DND-41 (cell line): ENCODE results near the gene NCAPH2.
A peak's percentile ranks its signal among the peaks of the same experiment; 100 is the strongest.

Source experiments
- ATAC-seq: fragments of 200-7000 bp; cut with Tn5 transposase; 3 replicates; pipeline ENCODE4 v1.9.1; 2021; ENCODE audit warnings: low read depth; ENCODE audit not compliant: insufficient read depth
- DNase-seq: peaks from one replicate; pipeline ENCODE4 v3.0.0-alpha.2; 2020
- H2AFZ ChIP-seq: 2 replicates; pipeline ENCODE4 v1.6.0; 2012; ENCODE audit warnings: low read depth, low read length
- H3K27ac ChIP-seq: 2 replicates; pipeline ENCODE4 v1.5.1; 2012; ENCODE audit warnings: low read length, inconsistent platforms
- H3K27me3 ChIP-seq: fragments of 200-600 bp; sonication (generic); 2 replicates; pipeline ENCODE4 v1.6.0; 2012; ENCODE audit warnings: low read length, mild to moderate bottlenecking, inconsistent platforms; ENCODE audit not compliant: insufficient read depth, poor library complexity
- H3K36me3 ChIP-seq: 2 replicates; pipeline ENCODE4 v1.5.1; 2012; ENCODE audit warnings: low read length, inconsistent platforms; ENCODE audit not compliant: insufficient read depth
- H3K4me1 ChIP-seq: 2 replicates; pipeline ENCODE4 v1.5.1; 2012; ENCODE audit warnings: mild to moderate bottlenecking, low read length; ENCODE audit not compliant: insufficient read depth
- H3K4me2 ChIP-seq: 2 replicates; pipeline ENCODE4 v1.6.0; 2012; ENCODE audit warnings: mild to moderate bottlenecking, moderate library complexity, low read length, inconsistent platforms; ENCODE audit not compliant: insufficient read depth
- H3K4me3 ChIP-seq, 2 experiments: fragments of 200-600 bp in 1 of 2; shearing (Covaris generic) in 1 of 2; 2 replicates each; pipeline ENCODE4 v1.5.1; 2012 to 2016; ENCODE audit warnings: inconsistent platforms in 2 of 2, low read length in 2 of 2, mild to moderate bottlenecking in 2 of 2, low read depth in 1 of 2, moderate library complexity in 1 of 2
- H3K79me2 ChIP-seq: 2 replicates; pipeline ENCODE4 v1.6.0; 2012; ENCODE audit warnings: low read length, inconsistent platforms; ENCODE audit not compliant: insufficient read depth
- H3K9ac ChIP-seq: 2 replicates; pipeline ENCODE4 v1.6.0; 2012; ENCODE audit warnings: low read depth, mild to moderate bottlenecking, inconsistent platforms, low read length, moderate library complexity
- H3K9me3 ChIP-seq: 2 replicates; pipeline ENCODE4 v1.5.1; 2012; ENCODE audit warnings: low read length, moderate library complexity, mild to moderate bottlenecking, inconsistent platforms; ENCODE audit not compliant: insufficient read depth, severe bottlenecking
- H4K20me1 ChIP-seq: 2 replicates; pipeline ENCODE4 v1.6.0; 2012; ENCODE audit warnings: low read length; ENCODE audit not compliant: insufficient read depth
- CTCF ChIP-seq: IDR thresholded peaks from 2 replicates; pipeline ENCODE4 v1.5.1; 2012; ENCODE audit warnings: borderline replicate concordance, low read length, moderate library complexity, mild to moderate bottlenecking; ENCODE audit not compliant: poor library complexity, severe bottlenecking; ENCODE audit errors: extremely low read depth
- EZH2 ChIP-seq: IDR thresholded peaks from 3 replicates; pipeline ENCODE4 v1.6.1; 2012; ENCODE audit warnings: borderline replicate concordance, low read depth, mild to moderate bottlenecking, moderate library complexity, low read length, inconsistent platforms; ENCODE audit not compliant: severe bottlenecking

Gene NCAPH2

GRCh38 chr22:50469377-50470305 lies 38.4 kb upstream of the NCAPH2 start:
- DNase-seq: peak; percentile 100
- Histone ChIP-seq H2AFZ (no peak overlapping the region), H3K4me3 (peak overlapping the region in 1 of 2 experiments; percentile 96; a peak in 2 of 4 replicates), H3K9me3 (no peaks in the 10 kb centered on the region), H3K27me3 (no peaks in the 10 kb centered on the region), H4K20me1 (peaks cover 88% of the 10 kb centered on the region), H3K79me2 (peaks cover 90% of the 10 kb centered on the region), H3K36me3 (peaks cover 72% of the 10 kb centered on the region), H3K4me1 (peaks cover 64% of the 10 kb centered on the region), H3K27ac (peak overlapping the region; percentile 92), H3K9ac (peak overlapping the region; percentile 84), H3K4me2 (peak overlapping the region; percentile 99)
- ATAC-seq: peak; percentile 81
- TF ChIP-seq CTCF (peak; percentile 57), EZH2 (no peak)

- peak overlapping the region; percentile 84 for H3K9ac ChIP-seq
- H3K36me3 ChIP-seq: peaks cover 63% of the 10 kb centered on the region
- DNase-seq (peak; percentile 58), ATAC-seq (no peak; the same call in 2 of the 3 replicates)
- H2AFZ ChIP-seq: no peak overlapping the region
- peaks cover 87% of the 10 kb centered on the region for H3K79me2 ChIP-seq
- peak overlapping the region; percentile 99 for H3K4me2 ChIP-seq
- peaks cover 80% of the 10 kb centered on the region for H4K20me1 ChIP-seq
- TF ChIP-seq CTCF (no peak), EZH2 (no peak)
- H3K27me3 ChIP-seq: no peaks in the 10 kb centered on the region
- peaks cover 70% of the 10 kb centered on the region for H3K4me1 ChIP-seq
- H3K27ac ChIP-seq: peak overlapping the region; percentile 91
- H3K9me3 ChIP-seq: no peaks in the 10 kb centered on the region
- H3K4me3 ChIP-seq: peak overlapping the region in 1 of 2 experiments; percentile 96; a peak in 2 of 4 replicates
Measured at GRCh38 chr22:50470491-50470890, 37.5 kb upstream of the NCAPH2 start.

- Histone ChIP-seq H4K20me1 (peaks cover 72% of the 10 kb centered on the region), H3K36me3 (peaks cover 55% of the 10 kb centered on the region), H3K27me3 (no peaks in the 10 kb centered on the region), H3K4me2 (peak overlapping the region; percentile 99), H3K4me3 (peak overlapping the region in 1 of 2 experiments; percentile 96; a peak in 2 of 4 replicates), H3K9me3 (no peaks in the 10 kb centered on the region), H2AFZ (no peak overlapping the region), H3K9ac (peak overlapping the region; percentile 84), H3K4me1 (peaks cover 74% of the 10 kb centered on the region), H3K27ac (peak overlapping the region; percentile 91), H3K79me2 (peaks cover 79% of the 10 kb centered on the region)
- ATAC-seq (no peak), DNase-seq (no peak)
- TF ChIP-seq EZH2: no peak
- TF ChIP-seq CTCF: no peak
Measured at GRCh38 chr22:50471197-50471847, 36.7 kb upstream of the NCAPH2 start.
